GM11168 (cell line): ENCODE measurements around the gene WDR48.
"Not testable (repeated sequence)": the region's sequence is repeated elsewhere in the genome, so short reads cannot be mapped to it uniquely, and the experiment has no call there.

Experiments
- in situ Hi-C: fragments of 300-500 bp; cut with MboI; formaldehyde crosslinking; loops from one replicate; pipeline ENCODE4 v1.12.0; 2022; ENCODE audit warnings: low sequenced_read_pairs; ENCODE audit not compliant: unreplicated experiment

WDR48 gene

GRCh38 chr3:39051649-39052561 is at the start of gene WDR48, which contains the start of gene SCN11A:
TSS of gene WDR48 (plus strand) at chr3:39052016. CDS start at chr3:39052026, 10 bp downstream.
TSS of gene SCN11A (minus strand) at chr3:39051944. CDS start at chr3:38950362, 101,582 bp downstream.
- in situ Hi-C loops = no loop called here

DNA sequence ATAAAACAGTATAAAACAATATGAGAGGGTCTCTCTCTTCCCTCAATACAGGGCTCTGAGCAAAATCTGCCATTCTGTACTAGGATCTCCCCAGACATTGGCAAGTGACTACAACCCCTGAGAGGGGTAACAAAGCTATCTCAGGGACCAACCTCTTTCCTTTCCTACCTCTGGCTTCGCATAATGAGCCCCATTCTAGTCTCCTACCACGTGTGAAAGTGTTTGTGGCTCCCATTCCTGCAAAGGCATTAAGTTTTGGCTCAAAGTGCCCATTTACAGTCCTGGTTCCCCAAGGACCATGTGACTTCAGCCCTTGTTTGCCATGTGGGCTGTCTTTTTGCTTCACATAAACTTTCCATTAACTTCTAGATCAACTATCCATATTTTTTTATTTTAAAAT is 46.5 kb upstream of the WDR48 start:
- in situ Hi-C loops = no loop called here

- in situ Hi-C loops = no loop called here
Measured at GRCh38 chr3:39011191-39011736, 40.6 kb upstream of the WDR48 start.

GRCh38 chr3:39013289-39013688 is 38.5 kb upstream of the WDR48 start:
- in situ Hi-C loops = no loop called here

DNA sequence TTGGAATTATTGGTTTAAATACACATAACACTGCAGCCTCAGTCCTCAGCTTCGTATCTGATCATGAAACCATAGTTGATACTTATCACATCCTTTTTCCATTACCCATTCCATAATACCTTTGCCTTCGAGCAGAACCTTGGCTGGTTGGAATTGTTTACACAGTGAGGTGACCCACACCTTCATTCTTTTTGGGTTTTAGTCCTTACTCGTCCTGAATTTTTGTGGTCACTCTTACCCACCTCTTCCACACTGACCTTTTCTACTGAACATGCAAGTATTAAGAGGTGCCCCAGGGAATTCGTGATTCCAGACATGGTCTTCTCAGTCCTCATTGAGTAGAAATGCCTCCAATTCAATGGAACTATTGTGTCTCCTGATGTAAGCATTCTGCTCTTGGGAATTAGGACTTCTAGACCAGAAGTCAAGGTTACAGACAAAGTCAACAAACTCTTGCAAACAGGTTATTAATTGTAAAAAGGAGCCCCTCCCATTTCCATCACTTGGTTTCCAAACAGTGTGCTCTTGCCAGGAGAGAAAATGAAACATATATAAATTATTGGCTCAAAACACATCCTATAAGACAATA is 37.8 kb upstream of the WDR48 start:
- in situ Hi-C loops = no loop called here

- in situ Hi-C loops = no loop called here
Measured at GRCh38 chr3:39015418-39015817, 36.4 kb upstream of the WDR48 start.

GRCh38 chr3:39019299-39019698 is 32.5 kb upstream of the WDR48 start:
- in situ Hi-C loops = no loop called here

- in situ Hi-C loops = no loop called here
Measured at GRCh38 chr3:39021029-39021428, 30.8 kb upstream of the WDR48 start.

DNA sequence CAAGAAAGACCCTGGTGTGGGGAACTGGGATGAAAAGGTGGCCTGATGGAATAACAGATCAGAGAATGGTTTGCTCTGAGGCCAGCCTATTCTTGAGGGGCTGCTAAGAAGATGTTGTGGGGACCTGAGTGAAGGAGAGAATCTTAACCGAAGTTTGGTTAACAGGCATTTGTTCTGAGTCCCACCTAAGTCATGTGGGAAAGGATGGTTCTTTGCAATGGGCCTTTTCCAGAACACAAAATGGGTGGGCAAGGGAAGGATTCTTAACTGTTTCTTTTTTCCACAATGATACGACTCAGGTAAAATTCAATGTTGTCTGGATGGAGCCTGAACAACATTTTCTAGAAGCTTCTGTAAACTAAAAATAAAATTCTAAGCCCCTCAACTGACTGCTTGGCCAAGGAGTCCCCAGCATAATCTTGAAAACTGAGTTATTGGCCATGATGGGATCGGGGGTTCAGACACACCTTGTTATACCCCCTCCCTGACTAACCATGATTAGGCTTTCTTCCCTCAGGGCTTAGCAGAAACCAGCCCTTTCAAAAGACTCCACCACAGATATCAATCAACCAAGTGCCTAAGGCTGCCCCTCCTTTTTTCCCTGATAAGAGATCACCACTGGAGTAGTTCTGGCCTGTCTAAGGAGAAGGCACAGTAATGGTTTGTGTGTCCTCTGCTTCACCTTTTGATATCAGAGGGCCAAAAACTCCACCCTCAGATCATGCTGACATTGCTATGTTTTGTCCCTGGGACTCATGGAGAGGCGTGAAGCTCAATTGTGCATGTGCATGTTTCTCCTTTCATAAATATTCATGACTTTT is 30.1 kb upstream of the WDR48 start:
- in situ Hi-C loops = no loop called here

- in situ Hi-C loops = no loop called here
Measured at GRCh38 chr3:39022286-39022630, 29.6 kb upstream of the WDR48 start.

DNA sequence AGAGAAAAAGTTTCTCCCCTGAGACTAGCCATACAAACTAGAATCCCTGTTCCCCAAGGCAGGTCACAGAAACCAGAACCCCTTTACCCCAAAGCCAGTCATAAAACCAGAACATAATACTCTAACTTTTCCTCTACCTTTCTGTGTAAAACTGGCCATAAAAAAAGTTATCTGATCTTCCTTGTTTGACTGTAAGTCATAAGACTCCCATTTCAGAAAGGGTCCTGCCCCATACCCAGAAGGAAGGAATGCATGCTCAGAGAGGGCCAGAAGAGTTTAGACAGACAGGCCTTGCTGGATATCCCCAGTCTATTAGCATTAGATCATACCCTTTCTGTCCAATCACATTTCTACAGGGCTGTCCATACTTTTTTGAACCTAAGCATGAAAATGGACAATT is 27.3 kb upstream of the WDR48 start:
- in situ Hi-C loops = no loop called here

DNA sequence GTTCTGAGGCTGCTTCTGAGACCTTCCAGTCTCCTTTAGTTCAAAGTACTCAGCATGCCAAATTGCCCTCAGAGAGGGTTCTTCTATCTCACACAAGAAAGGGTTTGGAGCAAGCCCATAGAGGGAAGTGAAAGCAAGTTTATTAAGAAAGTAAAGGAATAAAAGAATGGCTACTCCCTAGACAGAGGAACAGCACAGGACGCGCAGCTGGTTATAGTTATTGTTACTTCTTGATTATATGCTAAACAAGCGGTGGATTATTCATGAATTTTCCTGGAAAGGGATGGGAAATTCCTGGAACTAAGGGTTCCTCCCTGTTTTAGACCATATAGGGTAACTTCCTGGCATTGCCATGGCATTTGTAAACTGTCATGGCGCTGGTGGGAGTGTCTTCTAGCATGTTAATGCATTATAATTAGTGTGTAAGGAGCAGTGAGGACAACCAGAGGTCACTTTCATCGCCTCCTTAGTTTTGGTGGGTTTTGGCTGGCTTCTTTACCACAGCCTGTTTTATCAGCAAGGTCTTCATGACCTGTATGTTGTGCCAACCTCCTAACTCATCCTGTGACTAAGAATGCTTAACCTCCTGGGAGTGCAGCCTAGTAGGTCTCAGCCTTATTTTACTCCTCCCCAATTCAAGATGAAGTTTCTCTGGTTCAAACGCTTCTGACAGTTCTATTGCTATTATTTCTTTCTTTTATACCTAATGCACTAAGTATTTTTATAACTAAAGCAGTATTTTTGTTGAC is 26.4 kb upstream of the WDR48 start:
- in situ Hi-C loops = no loop called here

DNA sequence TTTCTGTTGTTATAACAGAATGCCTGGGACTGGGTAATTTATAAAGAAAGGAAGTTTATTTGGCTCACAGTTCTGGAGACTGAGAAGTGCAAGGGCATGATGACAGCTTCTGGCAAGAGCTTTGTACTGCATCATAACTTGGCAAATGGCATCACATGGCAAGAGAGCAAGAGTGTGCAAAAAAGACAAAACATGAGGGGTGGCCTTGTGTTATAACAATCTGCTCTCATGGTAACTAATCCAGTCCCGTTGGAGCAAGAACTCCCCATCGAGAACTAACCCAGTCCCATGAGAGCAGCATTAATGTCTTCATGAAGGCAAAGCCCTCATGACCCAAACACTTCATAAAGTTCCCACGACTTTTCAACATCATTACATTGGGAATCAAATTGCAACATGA is 23.3 kb upstream of the WDR48 start:
- in situ Hi-C loops = no loop called here

DNA sequence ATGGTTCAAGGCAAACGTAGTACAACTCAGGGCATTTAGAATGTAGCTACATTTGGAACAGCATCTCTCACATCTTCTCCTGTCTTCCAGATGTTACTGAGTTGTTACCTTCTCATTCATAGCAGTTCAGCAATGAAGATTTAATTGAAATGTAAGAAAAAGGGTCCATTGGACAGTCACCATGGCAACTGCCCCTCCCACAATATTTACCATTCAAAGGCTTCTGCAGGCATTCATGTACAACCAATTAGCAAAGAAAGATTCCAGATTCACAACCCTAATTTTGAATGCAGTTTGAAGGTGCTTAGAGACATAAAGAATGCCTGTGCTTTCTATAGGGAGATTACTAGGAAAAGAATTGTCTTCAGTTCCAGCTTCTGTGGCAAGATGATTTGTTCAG is 22.3 kb upstream of the WDR48 start:
- in situ Hi-C loops = no loop called here

DNA sequence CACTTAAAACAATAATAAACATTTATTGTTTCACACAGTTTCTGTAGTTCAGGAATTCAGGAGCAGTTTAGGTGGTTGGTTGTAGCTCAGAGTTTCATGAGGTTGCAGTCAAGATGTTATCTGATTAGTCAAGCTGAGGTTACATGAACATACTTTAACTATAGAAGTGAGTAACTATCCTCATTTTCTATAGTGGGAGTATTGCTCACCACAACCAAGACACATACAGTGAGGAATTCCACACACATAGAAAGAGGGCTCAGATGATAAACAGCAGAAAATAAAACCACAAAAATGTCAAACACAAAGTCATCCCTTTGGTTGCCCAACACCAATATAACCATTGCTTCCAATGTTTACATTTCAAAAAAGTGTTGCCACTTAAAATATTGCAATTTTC is 13.7 kb upstream of the WDR48 start:
- in situ Hi-C loops = no loop called here

- in situ Hi-C loops = no loop called here
Measured at GRCh38 chr3:39050029-39050428, 1.8 kb upstream of the WDR48 start.

DNA sequence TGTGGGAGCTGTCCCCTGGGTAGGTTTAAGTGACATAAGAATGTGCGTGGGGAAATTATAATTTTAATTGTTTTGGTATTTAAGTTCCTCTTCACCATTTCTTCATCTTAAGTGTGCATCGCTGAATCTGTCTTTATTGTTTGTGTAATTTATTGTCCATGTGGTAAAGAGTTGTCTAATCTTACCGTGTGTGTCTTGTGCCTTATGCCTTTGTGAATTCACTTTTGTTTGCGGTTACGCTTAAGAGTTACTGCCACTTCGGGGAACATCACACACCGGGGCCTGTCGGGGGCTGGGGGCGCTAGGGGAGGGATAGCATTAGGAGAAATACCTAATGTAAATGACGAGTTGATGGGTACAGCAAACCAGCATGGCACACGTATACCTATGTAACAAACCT is 767 bp downstream of the WDR48 start:
- in situ Hi-C loops = no loop called here

DNA sequence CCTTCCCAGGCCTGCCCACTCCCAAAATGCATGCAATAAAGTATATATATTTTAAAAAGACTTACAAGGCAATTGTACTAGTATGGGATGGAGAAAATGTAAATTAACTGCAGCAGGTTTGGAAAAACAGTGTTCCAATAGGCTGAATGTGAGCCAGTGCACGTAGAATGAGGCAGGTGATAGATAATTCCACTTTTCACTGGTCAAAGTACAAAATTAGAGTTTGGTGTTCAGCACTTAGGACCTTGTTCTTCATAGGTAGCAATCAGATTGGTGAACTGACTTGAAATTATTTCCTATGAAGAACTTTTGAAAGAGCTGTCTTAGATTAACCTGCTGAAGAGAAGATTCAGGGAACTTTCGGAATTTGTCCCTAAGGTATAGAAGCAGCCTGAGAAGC is 1.9 kb downstream of the WDR48 start:
- in situ Hi-C loops = no loop called here

- in situ Hi-C loops = no loop called here
Measured at GRCh38 chr3:39056151-39056550, 4.3 kb downstream of the WDR48 start.

DNA sequence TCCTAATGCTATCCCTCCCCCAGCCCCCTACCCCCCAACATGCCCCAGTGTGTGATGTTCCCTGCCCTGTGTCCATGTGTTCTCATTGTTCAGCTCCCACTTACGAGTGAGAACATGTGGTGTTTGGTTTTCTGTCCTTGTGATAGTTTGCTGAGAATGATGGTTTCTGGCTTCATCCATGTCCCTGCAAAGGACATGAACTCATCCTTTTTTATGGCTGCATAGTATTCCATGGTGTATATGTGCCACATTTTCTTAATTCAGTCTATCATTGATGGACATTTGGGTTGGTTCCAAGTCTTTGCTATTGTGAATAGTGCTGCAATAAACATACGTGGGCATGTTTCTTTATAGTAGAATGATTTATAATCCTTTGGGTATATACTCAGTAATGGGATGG is 9.4 kb downstream of the WDR48 start:
- in situ Hi-C loops = not testable (repeated sequence)
